Measurements from ENCODE around the gene VAV3.

VAV3 gene

DNA sequence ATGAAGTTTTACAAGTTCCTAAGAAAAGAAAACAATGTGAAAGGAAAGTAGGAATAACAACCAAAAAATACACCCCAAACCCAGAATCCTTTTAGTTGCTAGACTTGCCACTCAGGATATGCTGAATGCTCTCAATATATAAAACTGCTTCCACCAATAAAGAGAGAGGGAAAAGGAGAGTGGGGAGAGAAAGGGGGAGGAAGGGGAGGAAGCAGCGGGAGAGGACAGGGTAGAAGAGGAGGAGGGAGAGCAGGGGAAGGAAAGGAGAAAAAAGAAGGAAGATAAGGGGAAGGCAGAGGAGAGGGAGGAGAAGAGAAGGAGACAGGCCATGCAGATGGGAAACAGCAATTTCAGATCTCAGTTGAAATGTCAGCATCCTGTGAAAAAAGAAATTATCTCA is 198.4 kb downstream of the VAV3 start:
- no peak overlapping the region for H3K4me3 ChIP-seq (replicated peaks; ENCODE audit: insufficient read depth, low read length)
- no peak for TF ChIP-seq CTCF (IDR thresholded peaks at IDR 0.05; ENCODE audit: insufficient read depth, low read length)
- TF ChIP-seq, protein P1, sequence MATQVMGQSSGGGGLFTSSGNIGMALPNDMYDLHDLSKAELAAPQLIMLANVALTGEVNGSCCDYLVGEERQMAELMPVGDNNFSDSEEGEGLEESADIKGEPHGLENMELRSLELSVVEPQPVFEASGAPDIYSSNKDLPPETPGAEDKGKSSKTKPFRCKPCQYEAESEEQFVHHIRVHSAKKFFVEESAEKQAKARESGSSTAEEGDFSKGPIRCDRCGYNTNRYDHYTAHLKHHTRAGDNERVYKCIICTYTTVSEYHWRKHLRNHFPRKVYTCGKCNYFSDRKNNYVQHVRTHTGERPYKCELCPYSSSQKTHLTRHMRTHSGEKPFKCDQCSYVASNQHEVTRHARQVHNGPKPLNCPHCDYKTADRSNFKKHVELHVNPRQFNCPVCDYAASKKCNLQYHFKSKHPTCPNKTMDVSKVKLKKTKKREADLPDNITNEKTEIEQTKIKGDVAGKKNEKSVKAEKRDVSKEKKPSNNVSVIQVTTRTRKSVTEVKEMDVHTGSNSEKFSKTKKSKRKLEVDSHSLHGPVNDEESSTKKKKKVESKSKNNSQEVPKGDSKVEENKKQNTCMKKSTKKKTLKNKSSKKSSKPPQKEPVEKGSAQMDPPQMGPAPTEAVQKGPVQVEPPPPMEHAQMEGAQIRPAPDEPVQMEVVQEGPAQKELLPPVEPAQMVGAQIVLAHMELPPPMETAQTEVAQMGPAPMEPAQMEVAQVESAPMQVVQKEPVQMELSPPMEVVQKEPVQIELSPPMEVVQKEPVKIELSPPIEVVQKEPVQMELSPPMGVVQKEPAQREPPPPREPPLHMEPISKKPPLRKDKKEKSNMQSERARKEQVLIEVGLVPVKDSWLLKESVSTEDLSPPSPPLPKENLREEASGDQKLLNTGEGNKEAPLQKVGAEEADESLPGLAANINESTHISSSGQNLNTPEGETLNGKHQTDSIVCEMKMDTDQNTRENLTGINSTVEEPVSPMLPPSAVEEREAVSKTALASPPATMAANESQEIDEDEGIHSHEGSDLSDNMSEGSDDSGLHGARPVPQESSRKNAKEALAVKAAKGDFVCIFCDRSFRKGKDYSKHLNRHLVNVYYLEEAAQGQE (IDR thresholded peaks at IDR 0.05; ENCODE audit: insufficient replicate concordance, low read depth) = no peak
- TF ChIP-seq GABPA (IDR thresholded peaks at IDR 0.05; ENCODE audit: low read depth) = no peak
- TF ChIP-seq POLR2AphosphoS5 (IDR thresholded peaks at IDR 0.05; ENCODE audit: low read depth) = no peak
- TF ChIP-seq SPI1 (IDR thresholded peaks at IDR 0.05; ENCODE audit: borderline replicate concordance, low read depth) = no peak
- H3K27me3 ChIP-seq (ENCODE audit: insufficient read depth, poor library complexity, severe bottlenecking) = no peaks in the 10 kb centered on the region
- DNase-seq (ENCODE audit: low read depth in 1 of 2, low spot score in 1 of 2) = no peak
- no peak overlapping the region for H3K27ac ChIP-seq (replicated peaks)

DNA sequence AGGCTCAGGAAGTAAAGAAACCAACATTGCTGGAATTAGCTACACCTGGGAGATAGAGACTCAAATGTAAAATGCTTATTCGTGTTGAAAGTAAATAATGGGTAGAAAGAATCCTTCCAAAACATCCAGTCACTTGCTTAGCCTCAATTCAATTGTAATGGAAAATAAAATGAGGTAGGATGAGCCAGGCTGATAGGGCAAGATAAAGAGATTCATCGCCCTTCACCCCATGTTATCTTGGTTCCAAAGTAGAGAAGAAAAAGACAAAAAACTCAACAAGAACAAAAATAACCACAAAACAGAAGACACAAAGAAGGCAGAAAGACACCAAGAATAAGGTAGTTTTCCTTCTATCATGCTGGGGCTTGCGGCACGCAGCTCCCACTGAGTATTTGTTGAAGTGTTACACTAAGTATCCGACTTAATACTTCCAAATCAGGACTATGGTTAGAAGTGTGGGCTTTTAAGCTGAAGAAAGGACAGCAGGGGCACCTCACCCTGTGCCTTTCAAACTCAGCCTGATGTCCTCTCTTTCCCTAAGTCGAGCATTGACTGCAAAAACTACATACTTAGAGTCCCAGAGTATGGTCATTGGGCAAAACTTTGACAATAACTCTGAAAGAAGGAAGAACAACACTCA is 202.1 kb downstream of the VAV3 start:
- TF ChIP-seq GABPA (IDR thresholded peaks at IDR 0.05; ENCODE audit: low read depth) = no peak
- no peak for TF ChIP-seq POLR2AphosphoS5 (IDR thresholded peaks at IDR 0.05; ENCODE audit: low read depth)
- TF ChIP-seq CTCF (IDR thresholded peaks at IDR 0.05; ENCODE audit: insufficient read depth, low read length) = no peak
- no peak for TF ChIP-seq SPI1 (IDR thresholded peaks at IDR 0.05; ENCODE audit: borderline replicate concordance, low read depth)
- TF ChIP-seq, protein P1 (IDR thresholded peaks at IDR 0.05; ENCODE audit: insufficient replicate concordance, low read depth) = no peak
- Histone ChIP-seq H3K27me3 (ENCODE audit: insufficient read depth, poor library complexity, severe bottlenecking) (no peaks in the 10 kb centered on the region), H3K4me3 (replicated peaks; ENCODE audit: insufficient read depth, low read length) (no peak overlapping the region), H3K27ac (replicated peaks) (no peak overlapping the region)
- DNase-seq (ENCODE audit: low read depth in 1 of 2, low spot score in 1 of 2) = no peak

DNA sequence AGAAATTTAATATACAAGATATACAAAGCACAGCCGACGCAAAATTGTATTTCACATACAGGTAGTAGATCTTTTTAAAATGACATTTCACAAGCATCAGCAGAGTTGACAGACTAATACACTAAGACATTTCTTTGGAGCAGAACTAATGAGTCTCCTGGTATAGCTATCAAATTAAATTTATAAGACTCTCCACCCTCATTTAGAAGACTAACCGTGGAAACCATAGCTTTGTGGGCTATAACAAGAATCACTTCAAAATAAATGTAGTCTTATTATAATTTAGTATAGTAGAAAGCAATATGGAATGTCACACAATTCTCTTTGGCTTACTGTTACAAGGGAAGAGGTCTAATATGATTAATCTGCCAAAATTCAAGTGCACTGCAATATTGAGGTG is 204.9 kb downstream of the VAV3 start:
- Histone ChIP-seq H3K27me3 (ENCODE audit: insufficient read depth, poor library complexity, severe bottlenecking) (no peaks in the 10 kb centered on the region), H3K27ac (replicated peaks) (no peak overlapping the region), H3K4me3 (replicated peaks; ENCODE audit: insufficient read depth, low read length) (no peak overlapping the region)
- DNase-seq (ENCODE audit: low read depth in 1 of 2, low spot score in 1 of 2) = no peak
- no peak for TF ChIP-seq POLR2AphosphoS5 (IDR thresholded peaks at IDR 0.05; ENCODE audit: low read depth)
- TF ChIP-seq CTCF (IDR thresholded peaks at IDR 0.05; ENCODE audit: insufficient read depth, low read length) = no peak
- TF ChIP-seq GABPA (IDR thresholded peaks at IDR 0.05; ENCODE audit: low read depth) = no peak
- TF ChIP-seq, protein P1 (IDR thresholded peaks at IDR 0.05; ENCODE audit: insufficient replicate concordance, low read depth) = no peak
- TF ChIP-seq SPI1 (IDR thresholded peaks at IDR 0.05; ENCODE audit: borderline replicate concordance, low read depth) = no peak
